ENCODE results near the gene CHRFAM7A. TPM values are rescaled to one million over a fixed set of nuclear protein-coding genes. Genes with fewer than 3 reads are reported as not detected.

The CHRFAM7A gene
- total RNA-seq, result 0.54 and 1.4 TPM in 2 replicates

DNA sequence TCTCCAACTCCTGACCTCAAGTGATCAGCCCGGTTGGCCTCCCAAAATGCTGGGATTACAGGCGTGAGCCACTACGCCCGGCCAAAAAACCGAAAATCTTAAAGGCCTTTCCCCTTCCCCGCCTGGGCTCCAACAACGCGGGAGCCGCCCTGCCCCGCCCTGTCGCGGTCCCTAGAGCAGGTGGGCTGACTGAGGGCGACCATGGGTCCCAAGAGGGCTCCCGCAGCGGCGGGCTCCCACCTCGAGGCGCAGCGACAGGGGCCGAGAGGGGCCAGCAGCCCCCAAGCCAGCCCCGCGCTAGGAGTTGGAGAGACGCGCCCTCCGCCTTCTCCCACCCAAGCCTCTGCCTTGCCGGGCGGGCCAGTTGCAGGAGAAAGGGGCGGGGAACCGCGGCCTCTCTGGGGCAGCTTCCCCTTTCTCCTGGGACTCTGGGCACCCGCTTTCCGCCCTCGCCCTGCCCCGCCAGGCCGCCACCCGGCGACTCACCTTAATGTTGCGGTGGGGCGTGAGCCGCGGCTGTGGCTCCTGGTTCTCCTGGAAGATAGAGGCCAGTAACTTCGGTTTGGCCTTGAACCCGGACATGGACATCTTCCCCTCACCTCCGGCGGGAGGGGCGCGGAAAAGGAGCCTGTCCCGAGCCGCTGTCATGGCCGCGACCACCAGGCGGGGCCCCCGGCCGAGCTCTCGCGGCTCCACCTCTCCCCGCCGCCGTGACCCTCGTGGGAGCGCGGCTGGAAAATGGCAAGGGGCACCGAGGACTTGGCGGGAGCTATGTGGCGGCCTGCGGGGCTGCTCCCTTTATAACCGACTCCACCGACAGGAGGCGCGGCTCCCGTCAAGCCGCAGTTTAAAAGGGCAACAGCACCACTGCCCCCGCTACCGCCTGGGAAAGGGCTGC is at the start of gene CHRFAM7A:
Gene CHRFAM7A (minus strand): TSS at position 775 of the 898 bp plus-strand sequence. CDS start 10,189 bp downstream, outside the sequence.

DNA sequence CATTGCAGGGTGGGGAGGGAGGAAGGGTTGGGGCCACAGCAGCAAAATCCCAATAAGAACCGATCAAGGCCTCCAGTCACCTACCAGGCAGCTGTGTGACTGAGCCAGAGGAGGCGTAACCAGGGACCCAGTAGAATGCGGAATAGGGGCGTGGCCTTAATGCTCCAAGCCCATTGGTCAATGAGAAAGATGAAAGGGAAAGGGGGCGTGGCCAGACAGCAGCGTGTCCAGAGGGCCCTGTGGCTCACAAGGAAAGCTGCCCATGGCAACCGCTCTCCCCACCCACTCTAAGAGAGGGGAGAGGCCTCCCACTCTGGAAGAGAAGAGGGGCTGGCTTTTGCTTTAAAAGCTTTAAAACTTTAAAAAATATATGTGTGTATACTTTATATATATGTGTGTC is 20.8 kb upstream of the CHRFAM7A start, which contains the start of gene GOLGA8R:
Gene GOLGA8R (minus strand): TSS at position 101 of the 400 bp plus-strand sequence. CDS start 98 bp downstream, at position 3.

Other genes starting within 250 kb of the CHRFAM7A start
- 1.2 and 2.3 TPM in 2 replicates for gene GOLGA8R, start 20.7 kb upstream of the CHRFAM7A start, total RNA-seq
- 0.06 and 0.78 TPM in 2 replicates for gene GOLGA8Q, start 158.5 kb upstream of the CHRFAM7A start, total RNA-seq
- 0.15 and 0.81 TPM in 2 replicates for gene GOLGA8H, start 210.5 kb upstream of the CHRFAM7A start, total RNA-seq

Measured in cardiac ventricle fibroblast (primary cell).